GM19240 (cell line): Measurements from ENCODE around the gene TEAD1.

ENCODE experiments used
- DNase-seq: peaks from one replicate; pipeline ENCODE4 v3.0.0; 2011; ENCODE audit warnings: low spot score; ENCODE audit not compliant: insufficient read length

Gene TEAD1

DNA sequence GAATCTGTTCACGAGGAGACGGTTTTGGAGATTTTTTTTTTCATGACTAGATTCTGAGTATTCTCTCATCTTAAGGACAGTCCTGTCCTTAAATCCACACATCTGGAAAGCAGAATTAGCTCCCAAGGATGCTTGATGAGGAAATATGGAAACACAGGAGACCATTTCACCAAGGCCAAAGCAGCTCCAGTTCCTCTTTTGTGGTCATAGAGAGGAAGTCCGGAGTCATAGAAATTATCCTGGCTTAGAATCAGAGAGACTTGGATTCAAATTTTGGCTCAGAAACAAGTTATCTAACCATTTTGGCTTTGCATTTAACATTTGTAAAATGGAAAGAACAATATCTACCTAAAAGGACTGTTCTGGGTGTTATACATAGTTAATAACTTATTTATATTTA is 7.3 kb upstream of the TEAD1 start:
- no peak for DNase-seq

DNA sequence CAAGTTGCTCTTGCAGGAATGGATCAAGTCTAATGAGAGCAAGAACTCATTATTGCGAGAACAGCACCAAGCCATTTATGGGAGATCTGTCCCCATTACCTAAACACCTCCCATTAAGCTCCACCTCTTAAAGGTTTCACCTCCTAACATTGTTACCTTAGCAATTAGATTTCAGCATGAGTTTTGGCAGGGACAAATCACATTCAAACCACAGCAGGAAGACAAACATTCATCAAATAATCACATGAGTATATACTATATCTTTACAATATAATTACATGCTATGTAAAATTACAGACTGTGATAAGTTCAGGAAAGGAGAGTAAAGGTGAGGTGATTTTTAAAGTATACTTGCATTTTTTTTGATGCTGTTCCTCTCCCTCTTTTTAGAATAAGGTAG is 6.6 kb upstream of the TEAD1 start:
- DNase-seq: no peak

DNA sequence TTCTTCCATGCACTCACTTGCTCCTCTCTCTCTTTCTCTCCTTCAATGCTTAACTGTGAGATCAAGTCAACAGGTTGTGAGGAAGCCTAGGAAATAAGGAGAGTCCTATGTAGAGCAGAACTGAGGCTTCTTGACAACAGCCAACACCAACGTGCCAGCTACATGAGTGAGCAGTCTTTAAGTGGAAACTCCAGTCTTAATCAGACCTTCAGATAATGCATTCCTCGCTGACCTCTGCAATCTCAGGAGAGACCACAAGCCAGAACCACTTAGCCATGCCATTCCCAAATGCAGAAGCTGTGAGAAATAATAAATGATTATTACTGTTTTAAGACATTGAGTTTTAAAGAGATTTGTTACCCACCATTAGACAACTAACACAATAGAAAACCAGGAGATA is 6.1 kb upstream of the TEAD1 start:
- DNase-seq: no peak

DNA sequence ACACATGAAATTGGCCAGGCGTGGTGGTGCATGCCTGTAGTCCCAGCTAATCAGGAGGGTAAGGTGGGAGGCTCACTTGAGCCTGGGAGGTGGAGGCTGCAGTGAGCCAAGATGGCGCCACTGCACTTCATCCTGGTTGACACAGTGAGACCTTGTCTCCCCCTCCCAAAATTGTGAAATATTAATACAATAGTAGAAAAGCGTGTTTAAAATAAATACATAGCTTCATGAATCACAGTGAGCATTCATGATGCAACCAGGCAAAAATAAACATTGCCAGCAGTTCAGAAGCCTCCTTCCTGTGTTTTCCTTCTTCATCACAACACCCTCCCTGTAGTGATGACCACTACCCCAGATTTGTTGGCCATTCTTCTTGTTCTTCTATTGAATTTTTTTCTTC is 4.3 kb upstream of the TEAD1 start:
- DNase-seq: no peak

DNA sequence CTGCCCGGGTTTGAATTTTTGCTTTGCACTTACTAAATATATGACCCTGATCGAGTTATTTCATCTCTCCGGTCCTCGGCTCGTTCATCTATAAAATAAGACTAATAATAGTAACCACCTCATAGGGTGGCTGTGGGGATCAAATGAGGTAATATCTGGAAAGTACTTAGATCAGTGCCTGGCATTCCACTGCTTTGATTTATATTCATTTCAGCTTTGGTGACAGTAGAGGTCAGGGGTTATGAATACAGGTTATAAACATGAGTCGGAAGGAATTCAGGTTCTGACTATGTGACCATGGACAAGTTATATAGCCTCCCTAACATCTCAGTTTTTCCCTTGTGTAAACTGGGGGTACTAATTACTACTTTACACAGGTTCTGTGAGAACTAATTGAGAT is 2.9 kb upstream of the TEAD1 start:
- DNase-seq: no peak

DNA sequence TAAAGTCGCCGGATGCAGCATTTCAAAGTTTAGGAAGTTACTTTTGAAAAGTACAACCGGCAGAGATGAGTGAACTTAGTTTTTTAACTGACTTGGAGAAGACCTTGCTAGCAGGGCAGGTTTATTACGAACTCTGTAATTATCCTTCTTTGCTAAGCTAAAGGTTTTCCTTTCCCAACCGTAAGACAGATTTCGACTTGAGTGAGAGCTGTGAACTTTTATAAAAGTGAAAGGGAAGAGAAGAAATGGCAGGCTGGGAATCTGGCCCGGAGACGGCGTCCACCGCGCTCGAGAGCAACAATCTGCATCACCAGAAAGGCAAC is 659 bp upstream of the TEAD1 start:
- DNase-seq: no peak

DNA sequence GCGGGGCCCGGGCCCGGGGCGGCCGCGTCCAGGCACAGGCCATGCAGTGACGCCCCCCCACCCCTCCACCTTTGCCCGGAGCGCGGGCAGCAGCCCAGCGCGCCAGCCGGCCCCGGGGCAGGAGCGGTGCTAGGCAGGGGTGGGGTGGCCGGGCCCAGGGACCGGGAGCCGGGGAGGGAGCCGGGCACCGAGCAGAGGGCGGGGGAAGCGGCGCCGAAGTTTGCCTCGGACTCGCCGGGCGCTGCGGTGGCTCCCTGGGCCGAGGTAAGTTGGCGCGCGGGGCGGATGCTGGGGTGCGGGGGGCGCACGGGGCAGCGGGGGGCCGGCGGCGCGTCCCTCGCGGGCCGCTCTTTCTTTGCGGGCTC is 332 bp downstream of the TEAD1 start:
- DNase-seq: no peak

DNA sequence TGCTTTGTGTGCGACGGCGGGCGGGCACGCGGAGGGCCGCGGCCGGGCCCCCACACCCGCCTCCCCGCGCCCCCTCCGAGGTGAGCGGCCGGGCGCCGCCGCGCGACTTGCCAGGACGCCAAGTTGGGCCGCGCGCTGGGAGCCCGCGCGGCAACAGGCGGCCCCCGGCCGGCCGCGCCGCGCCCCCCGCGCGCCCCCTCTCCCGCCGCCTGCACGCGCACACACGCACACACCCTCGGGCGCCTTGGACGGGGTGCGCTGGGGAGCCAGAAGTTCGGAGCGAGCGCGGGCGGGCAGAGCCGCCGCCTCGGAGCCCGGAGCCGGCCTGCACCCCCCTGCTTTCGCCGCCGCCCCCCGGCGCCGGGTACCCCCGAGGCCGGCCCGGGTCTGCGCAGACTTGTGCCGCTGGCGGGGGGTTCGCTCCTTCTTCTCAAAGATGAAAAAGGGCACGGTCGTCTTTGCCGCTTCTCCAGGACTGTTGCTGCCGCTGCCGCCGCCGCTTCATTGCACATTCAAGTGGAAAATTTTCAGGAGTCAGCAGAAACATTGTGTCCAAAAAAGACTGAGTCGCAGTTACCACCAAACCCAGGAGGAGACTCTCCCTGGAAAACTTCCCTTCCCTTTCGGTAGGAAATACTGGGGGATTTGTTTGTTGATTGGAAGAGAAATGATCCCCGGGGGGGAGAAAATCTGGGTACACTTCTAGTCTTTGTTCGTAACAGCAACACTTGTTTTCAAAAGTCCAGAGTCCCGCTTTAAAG is 895 bp downstream of the TEAD1 start:
- no peak for DNase-seq

DNA sequence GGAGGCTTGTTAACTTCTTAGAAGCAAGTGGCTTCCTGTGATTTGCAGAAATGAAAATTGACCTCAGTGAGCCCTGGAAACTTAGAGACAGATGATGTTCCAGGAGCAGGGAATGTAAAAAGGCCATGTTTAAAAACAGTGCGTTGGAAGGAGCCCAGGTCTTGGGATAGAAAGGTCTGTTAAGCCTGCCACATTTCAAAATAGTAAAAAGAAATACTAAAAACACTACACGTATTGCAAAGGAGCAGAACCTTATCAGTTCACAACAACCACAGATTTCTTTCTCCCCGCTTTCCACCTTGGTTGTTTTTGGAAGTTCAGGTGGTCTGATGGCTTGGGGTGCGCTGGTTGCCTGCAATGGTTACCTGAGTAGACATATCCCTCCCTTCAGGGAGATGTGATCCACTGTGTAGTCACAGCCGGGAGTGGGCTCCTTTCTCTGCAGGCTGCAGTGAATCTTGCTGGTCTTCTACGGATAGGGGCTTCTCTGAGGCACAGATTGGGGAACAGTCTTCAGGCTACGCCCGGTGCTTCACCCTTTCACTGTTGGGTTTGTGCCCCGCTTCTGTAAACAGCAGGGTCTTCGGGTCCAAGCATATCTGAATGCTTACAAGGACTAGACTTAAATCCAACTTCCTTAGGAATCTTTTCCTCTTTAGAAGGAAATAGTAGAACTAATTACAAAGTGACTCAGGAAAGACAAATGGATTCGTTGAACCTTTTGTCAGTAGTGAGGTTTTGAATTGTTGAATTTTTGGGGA is 1.9 kb downstream of the TEAD1 start:
- no peak for DNase-seq

DNA sequence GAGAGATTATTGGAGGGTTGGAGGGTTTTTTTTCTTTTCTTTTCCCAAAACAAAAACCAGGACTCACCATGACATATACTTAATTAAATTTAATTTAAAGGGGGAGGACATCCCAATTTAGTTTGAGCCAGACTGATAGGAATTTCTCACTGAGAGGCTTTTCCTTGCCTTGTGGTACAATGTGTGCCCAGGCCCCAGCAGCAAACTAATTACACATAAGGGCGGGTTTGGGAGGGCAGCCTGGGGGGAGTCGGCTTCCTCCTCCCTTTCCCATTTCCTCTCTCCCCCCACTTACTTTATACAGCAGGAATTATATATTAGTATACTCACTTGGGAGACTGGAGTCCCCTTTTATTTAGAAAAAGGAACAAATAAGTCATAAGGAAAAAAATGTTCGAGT is 2.9 kb downstream of the TEAD1 start:
- no peak for DNase-seq

DNA sequence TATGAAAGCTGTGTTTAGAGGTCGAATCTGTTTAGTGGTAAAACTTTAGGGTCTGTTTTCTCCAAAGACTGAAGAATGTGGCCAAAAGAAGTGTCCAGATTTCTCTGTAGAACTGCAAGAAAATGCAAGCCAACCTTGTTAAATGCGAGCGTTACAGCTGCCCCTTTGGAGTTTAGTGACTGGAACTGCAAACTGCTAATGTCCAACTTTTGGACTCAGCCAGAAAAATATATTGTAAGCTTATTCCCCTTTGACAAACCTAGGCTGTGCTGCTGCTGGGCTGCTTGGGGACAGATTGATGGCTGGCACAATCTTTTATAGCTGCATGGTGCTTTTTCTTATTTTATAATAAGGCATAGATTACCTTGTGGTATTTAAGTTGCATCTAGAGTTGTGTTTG is 3.9 kb downstream of the TEAD1 start:
- DNase-seq: no peak

DNA sequence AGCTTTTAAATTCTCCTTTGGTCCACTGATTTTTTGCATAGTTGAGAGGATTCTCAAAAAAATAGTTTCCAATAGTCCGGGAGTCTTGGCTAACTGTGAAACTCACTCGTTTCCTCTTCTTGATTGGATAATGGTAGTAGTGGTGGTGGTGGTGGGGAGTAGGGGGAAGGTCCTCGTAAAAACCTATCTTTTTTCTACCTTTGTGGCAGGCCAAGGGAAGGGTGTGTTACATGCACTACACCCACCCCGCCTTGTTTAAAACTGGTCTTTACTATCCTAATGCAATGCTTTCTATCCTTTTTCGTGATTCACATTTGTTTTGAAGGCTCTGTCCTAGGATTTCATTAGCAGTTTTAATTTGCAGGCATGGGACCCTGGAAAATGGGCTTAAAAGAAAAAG is 4.8 kb downstream of the TEAD1 start:
- DNase-seq: no peak

DNA sequence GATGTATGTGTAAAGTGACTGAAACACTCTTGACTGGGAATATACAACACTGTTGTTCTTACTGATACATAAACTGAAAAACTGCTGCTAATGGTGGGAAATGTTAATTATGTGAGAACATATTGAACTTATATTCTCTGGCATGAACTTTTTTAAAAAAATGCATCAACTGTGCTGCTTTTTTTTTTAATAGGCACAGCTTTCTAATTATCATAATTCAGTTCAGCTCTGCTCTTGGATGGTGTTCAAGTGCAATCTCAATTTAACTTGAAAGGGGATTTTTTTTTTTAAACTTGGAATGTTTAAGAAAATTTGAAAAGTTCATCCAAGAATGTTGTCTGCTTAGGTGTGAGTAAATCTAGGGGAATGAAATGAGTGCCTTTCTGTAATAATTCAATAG is 5.2 kb downstream of the TEAD1 start:
- DNase-seq: no peak

DNA sequence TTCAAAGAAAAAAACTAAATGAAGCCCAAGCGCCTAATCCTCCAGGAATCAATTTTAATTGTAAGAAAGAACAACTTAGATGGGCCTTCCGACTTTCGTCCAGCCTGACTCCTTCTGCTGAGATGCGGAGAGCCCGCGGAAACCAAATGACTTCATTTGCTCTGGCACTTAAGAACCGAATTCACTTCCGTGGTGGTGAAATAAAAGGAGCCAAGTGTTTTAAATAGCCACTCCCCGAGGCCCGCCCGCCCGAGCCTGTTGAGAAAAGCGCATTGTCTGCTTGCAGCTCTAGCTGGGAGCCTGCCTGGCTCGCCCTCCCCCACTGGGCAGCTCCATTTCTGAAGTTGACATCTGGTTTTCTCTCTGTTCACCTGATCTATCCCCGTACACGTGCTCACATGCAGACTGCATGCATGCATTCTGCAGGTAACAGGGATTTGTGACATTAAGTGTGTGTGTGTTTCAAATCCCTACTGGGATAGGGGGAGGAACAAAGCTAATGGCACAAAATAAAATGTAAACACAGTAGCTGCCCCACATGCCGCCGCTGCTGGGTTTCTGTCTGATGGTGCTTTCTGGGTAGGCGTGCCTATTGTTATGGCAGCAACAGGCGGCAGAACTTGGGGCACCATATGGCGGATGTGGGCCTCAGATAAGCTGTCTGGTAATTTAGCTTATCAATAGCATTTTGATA is 6.2 kb downstream of the TEAD1 start:
- no peak for DNase-seq

DNA sequence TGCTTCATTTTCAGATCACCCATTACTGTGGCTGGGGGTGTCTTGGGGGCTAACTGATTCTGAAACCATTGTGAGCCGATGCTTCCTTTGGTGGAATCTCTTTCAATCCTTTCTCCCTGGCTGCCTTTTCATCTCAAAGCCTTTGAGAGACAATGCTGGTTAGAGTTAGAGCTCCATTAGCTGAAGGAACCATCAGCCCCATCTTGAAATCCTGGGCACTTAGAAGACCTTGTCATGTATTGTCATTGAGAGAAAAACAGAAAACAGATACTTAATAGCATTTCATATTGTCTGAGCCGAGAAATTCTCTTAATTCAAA is 6.7 kb downstream of the TEAD1 start:
- DNase-seq: no peak

DNA sequence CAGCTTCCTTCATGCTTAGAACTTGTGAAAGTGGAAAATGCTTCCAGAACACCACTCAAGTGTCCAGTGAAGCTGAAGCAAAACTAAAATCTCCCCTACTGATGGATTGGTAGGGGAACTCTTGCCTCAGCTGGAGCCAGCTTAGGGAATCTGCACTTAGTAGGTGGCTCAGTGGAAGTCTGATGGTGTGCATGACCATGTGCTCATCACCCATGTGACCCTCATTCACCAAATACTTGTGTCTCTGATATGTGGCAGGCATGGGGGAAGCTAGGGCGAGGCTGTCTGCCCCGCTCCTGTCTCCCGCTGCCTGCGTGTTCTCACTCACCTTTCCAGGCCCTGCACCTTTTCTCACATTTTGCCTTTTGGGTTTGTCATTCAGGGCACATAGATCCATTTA is 7.2 kb downstream of the TEAD1 start:
- no peak for DNase-seq

DNA sequence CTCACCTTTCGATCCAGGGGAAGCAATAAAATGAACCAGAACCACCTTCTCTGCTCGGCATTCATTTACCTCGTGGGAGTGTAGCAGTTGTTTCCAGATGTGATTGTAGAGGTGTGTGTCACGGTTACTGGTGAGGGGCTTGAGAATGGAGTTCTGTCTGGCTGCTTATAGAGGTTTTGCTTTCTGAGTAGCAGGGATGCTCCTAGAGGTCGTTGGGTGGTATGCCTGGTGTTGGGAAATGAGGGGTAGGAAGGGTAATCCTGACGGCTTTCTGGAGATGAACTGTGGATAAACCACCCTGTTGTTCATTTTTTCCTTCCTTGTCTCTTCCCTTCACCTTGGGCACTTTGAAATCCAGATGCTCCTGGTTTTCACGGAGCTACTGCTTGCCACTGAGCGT is 8.1 kb downstream of the TEAD1 start:
- DNase-seq: no peak

DNA sequence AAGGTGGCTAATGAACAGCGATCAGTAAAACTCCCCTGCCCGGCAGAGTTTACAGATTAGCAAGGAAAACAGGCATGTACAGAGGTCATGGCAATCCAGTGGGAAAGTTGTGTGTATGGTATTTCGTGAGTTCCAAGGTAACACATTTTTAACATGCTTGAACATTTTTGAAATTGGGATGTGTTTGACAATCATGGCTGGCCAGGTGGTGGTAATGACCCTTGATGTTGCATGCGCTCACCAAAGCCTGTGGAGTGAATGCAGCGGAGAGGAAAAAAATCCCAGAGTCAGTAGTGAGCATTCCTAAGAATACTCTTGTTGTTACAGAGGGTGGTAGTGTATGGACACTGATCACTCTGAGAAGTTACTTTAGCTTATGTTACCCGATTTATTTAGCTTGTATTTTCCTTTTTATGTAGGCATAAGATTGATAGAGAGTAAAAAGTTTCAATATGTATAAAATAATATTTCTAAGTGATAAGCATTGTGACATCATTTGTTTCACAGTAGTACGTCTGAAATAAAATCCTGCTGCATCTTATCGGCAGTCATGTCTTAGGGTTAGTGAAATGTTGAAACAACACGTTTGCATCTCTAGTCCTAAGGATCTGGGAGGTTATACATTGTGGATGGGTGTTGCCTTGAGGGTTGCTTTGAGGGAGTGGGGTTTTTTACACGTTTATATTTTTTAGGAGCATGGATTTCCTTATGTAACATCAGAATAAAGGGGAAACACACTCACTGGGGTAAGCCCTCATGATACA is 8.7 kb downstream of the TEAD1 start:
- no peak for DNase-seq

DNA sequence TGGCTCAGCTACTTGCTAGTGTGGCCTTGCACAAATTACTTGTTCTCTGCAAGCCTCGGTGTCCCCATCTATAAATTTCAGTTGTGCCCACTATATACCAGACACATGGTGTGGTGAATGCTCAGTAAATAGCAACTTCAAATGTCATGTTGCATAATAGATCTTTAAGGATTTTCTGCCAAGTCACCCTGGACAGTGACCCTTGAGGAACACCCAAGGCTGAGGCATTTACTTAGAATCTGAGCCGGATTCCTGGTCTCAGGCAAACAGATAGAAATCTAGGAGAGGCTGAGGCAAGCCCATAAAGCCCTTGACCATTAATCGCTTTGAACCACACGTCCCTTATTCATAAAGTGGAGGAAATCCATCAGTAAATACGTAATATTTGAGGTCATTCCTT is 9.7 kb downstream of the TEAD1 start:
- no peak for DNase-seq

DNA sequence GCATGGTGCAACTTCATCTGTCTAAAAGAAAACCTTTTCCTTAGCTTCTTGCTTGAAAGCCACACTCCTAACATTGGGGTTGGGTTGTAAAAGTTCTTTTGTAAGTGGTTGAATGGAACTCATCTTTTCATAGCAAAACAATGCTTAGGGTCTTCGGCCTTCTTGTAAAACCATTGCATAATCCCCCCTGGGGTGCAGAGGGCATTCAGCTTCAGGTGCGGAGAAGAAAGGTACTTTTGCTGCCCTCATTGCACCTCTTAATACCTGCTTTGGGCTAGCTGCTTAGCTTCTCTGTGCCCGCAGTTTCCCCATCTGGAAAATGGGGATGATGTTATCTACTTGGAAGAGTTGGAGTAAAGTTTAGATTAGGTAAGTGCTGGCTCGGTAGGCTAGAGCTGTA is 10.1 kb downstream of the TEAD1 start:
- DNase-seq: no peak

DNA sequence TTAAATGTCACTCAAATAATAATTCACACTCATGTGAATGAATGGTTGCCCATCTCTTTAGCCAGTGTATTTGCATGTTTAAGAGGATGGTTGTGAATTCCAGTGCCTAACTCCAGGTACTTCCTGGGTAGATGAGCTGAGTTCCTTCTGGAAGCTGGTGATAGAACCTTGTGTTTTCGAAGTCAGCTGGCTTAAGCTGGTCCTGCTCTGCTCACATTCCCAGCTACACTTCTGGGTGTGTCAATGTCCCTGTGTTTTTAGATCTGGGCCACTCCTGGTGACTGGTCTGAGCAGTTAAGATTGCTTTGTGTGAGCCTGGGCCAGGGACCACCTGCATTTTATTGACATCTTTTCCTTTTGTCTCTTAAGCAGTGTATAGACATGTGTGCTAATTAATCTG is 10.6 kb downstream of the TEAD1 start:
- DNase-seq: no peak

DNA sequence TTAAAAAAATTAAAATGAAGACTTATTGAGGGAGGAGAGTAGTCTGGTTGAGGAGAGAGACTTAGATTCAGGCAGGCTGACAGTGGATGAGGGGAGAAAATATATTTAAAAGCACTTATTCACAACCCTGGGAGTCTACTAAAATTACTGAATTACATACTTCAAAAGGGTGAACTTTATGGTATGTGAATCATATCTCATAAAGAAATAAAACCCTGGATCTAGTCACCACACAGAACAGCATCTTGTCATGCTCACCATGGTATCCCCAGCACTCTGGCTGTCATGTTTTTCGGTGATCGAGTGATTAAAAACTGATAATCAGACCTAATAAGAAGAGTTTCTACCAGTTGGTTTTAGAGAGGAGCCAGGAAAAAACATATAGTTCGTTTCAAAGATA is 11.0 kb downstream of the TEAD1 start:
- DNase-seq: no peak
